Vagina (tissue), 2 donors: ENCODE data around the gene PTPN12. TPM values are rescaled to one million over a fixed set of nuclear protein-coding genes. Genes with fewer than 3 reads are reported as not detected.

Experiments
- DNase-seq, 2 donors: peaks; one replicate each; pipeline ENCODE4 v3.0.0-alpha.2; 2017; ENCODE audit errors: extremely low spot score in 2 of 2
- H3K27ac ChIP-seq: fragments of 200-600 bp; sonication (generic); one replicate; pipeline ENCODE4 v1.5.1; 2019
- H3K27me3 ChIP-seq: fragments of 200-600 bp; sonication (generic); one replicate; pipeline ENCODE4 v1.5.1; 2019
- H3K36me3 ChIP-seq, 2 donors: fragments of 200-600 bp; sonication (generic); one replicate each; pipeline ENCODE4 v1.5.1; 2017 to 2019
- H3K4me1 ChIP-seq: fragments of 200-600 bp; sonication (generic); one replicate; pipeline ENCODE4 v1.5.1; 2019
- H3K4me3 ChIP-seq, 2 donors: fragments of 200-600 bp; sonication (generic); 1 replicate in 1 of 2; 2 replicates in 1 of 2; pipeline ENCODE4 v1.5.1; 2016 to 2019
- H3K9me3 ChIP-seq: fragments of 200-600 bp; sonication (generic); one replicate; pipeline ENCODE4 v1.5.1; 2019
- POLR2A ChIP-seq, 2 donors: fragments of 450-650 bp; IDR thresholded peaks; one replicate each; pipeline ENCODE4 v1.6.1; 2017; ENCODE audit warnings: antibody characterized with exemption in 2 of 2, mild to moderate bottlenecking in 2 of 2, moderate library complexity in 2 of 2
- POLR2AphosphoS5 ChIP-seq, 2 donors: sonication (generic); formaldehyde crosslinking; IDR thresholded peaks; one replicate each; pipeline ENCODE4 v1.9.0; 2017; ENCODE audit warnings: antibody characterized with exemption in 2 of 2, mild to moderate bottlenecking in 2 of 2, low read depth in 1 of 2; ENCODE audit not compliant: insufficient read depth in 1 of 2
- intact Hi-C: fragments of 100-400 bp; cut with DNase I; formaldehyde crosslinking; loops from one replicate; pipeline ENCODE4 v1.15.1; 2023
- total RNA-seq: library from RNA; depleted of rRNA; stranded (reverse); fragments of >200 nt; gene quantifications from one replicate; pipeline ENCODE4 v1.2.3, GENCODE V29; 2016
- TF ChIP-seq, protein P1 (sequence below), 3 experiments: fragments of 450-650 bp in 2 of 3; fragments of 200-600 bp in 1 of 3; sonication (generic) in 1 of 3; IDR thresholded peaks; one replicate each; pipeline ENCODE4 v1.5.1; 2017 to 2019; ENCODE audit warnings: antibody characterized with exemption in 3 of 3, mild to moderate bottlenecking in 2 of 3, moderate library complexity in 2 of 3

The PTPN12 gene
- total RNA-seq, 1 donor from 2014 or later: 106 TPM

DNA sequence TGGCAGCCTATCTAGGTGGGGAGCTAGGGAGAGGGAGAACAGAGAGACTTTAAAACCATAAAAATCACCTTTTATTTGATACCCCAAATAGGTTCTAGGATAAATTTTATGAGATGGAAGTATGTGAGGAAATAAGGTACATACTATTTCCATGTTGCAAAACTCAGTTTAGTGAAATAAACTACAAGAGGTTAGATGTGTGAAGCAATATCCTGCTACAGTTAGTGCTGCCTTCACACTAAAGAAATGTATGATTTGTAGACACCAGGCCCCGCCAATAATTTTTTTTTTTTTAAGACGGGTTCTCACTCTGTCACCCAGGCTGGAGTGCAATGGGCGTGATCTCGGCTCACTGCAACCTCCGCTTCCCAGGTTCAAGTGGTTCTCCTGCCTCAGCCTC, 124.7 kb downstream of the PTPN12 start:
- Histone ChIP-seq H3K36me3 (no peaks in the 10 kb centered on the region), H3K27me3 (no peaks in the 10 kb centered on the region), H3K27ac (no peak overlapping the region), H3K4me1 (no peaks in the 10 kb centered on the region), H3K4me3 (no peak overlapping the region), H3K9me3 (no peaks in the 10 kb centered on the region)
- intact Hi-C loops: no loop called here
- TF ChIP-seq POLR2A (IDR thresholded peaks at IDR 0.05) (no peak), POLR2AphosphoS5 (IDR thresholded peaks at IDR 0.05; ENCODE audit: insufficient read depth in 1 of 2, low read depth in 1 of 2) (no peak)
- TF ChIP-seq, protein P1, sequence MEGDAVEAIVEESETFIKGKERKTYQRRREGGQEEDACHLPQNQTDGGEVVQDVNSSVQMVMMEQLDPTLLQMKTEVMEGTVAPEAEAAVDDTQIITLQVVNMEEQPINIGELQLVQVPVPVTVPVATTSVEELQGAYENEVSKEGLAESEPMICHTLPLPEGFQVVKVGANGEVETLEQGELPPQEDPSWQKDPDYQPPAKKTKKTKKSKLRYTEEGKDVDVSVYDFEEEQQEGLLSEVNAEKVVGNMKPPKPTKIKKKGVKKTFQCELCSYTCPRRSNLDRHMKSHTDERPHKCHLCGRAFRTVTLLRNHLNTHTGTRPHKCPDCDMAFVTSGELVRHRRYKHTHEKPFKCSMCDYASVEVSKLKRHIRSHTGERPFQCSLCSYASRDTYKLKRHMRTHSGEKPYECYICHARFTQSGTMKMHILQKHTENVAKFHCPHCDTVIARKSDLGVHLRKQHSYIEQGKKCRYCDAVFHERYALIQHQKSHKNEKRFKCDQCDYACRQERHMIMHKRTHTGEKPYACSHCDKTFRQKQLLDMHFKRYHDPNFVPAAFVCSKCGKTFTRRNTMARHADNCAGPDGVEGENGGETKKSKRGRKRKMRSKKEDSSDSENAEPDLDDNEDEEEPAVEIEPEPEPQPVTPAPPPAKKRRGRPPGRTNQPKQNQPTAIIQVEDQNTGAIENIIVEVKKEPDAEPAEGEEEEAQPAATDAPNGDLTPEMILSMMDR (IDR thresholded peaks at IDR 0.05): no peak
- no peak for DNase-seq

DNA sequence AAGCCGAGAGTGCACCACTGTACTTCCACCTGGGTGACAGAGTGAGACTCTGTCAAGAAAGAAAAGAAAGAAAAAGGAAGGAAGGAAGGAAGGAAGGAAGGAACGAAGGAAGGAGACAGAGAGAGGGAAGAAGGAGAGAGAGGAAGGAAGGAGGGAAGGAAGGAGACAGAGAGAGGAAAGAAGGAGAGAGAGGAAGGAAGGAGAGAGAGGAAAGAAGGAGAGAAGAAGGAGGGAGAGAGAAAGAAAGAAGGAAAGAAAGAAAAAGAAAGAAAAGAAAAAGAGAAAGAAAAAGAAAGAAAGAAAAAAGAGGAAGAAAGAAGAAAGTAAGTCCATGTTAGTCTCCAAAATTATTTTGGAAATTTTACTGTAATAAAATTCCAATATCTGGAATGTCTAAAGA, 125.8 kb downstream of the PTPN12 start:
- intact Hi-C loops: no loop called here

DNA sequence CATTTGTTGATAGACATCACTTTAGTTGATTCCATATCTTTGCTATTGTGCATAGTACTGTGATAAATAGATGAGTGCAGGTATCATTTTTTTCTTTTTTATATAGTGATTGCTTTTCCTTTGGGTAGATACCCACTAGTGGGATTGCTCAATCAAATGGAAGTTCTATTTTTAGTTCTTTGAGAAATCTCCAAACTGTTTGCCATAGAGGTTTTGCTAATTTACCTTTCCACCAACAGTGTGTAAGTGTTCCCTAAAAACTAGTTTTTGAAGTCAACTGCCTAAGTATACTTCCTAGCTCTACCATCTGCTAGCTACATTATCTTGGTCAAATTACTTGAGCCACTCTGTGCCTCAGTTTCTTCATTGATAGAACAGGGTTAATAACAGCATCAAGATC, 127.6 kb downstream of the PTPN12 start:
- H3K36me3 ChIP-seq: no peaks in the 10 kb centered on the region
- H3K4me3 ChIP-seq: no peak overlapping the region
- TF ChIP-seq POLR2A (IDR thresholded peaks at IDR 0.05): no peak
- no peak for TF ChIP-seq POLR2AphosphoS5 (IDR thresholded peaks at IDR 0.05; ENCODE audit: insufficient read depth in 1 of 2, low read depth in 1 of 2)
- TF ChIP-seq, protein P1 (IDR thresholded peaks at IDR 0.05): no peak
- no peaks in the 10 kb centered on the region for H3K27me3 ChIP-seq
- H3K4me1 ChIP-seq: peaks cover 4% of the 10 kb centered on the region
- no peaks in the 10 kb centered on the region for H3K9me3 ChIP-seq
- intact Hi-C loops: no loop called here
- no peak for DNase-seq
- no peak overlapping the region for H3K27ac ChIP-seq

More for the DNA sequence above, 125.8 kb downstream of the PTPN12 start:
- no peak overlapping the region for H3K27ac ChIP-seq
- H3K4me3 ChIP-seq: no peak overlapping the region
- no peak for DNase-seq
- no peaks in the 10 kb centered on the region for H3K27me3 ChIP-seq
- peaks cover 4% of the 10 kb centered on the region for H3K4me1 ChIP-seq
- no peaks in the 10 kb centered on the region for H3K36me3 ChIP-seq
- no peaks in the 10 kb centered on the region for H3K9me3 ChIP-seq
- no peak for TF ChIP-seq POLR2A (IDR thresholded peaks at IDR 0.05)
- no peak for TF ChIP-seq POLR2AphosphoS5 (IDR thresholded peaks at IDR 0.05; ENCODE audit: insufficient read depth in 1 of 2, low read depth in 1 of 2)
- TF ChIP-seq, protein P1 (IDR thresholded peaks at IDR 0.05): no peak

DNA sequence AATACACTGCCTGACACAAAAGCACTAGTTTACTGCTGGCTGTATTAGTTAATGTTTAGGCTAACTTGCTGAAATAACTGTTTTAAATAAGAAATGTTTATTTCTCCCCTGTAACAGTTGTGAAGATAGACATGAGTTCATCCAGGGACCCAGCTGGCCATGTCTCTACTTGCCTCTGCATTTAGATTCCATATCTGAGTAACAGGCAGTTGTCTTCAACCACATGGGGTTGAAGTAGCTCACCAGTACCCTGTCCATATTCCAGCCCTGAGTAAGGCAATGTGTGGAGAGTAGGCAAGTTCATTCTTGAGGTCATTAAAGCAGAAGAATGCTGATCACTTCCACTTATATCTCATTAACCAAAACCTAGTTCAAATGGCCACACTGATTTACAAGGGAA, 128.1 kb downstream of the PTPN12 start:
- Histone ChIP-seq H3K4me3 (no peak overlapping the region), H3K27me3 (no peaks in the 10 kb centered on the region), H3K9me3 (no peaks in the 10 kb centered on the region), H3K27ac (no peak overlapping the region), H3K4me1 (peaks cover 4% of the 10 kb centered on the region), H3K36me3 (no peaks in the 10 kb centered on the region)
- no peak for DNase-seq
- TF ChIP-seq POLR2A (IDR thresholded peaks at IDR 0.05) (no peak), POLR2AphosphoS5 (IDR thresholded peaks at IDR 0.05; ENCODE audit: insufficient read depth in 1 of 2, low read depth in 1 of 2) (no peak)
- TF ChIP-seq, protein P1 (IDR thresholded peaks at IDR 0.05): no peak
- intact Hi-C loops: no loop called here

DNA sequence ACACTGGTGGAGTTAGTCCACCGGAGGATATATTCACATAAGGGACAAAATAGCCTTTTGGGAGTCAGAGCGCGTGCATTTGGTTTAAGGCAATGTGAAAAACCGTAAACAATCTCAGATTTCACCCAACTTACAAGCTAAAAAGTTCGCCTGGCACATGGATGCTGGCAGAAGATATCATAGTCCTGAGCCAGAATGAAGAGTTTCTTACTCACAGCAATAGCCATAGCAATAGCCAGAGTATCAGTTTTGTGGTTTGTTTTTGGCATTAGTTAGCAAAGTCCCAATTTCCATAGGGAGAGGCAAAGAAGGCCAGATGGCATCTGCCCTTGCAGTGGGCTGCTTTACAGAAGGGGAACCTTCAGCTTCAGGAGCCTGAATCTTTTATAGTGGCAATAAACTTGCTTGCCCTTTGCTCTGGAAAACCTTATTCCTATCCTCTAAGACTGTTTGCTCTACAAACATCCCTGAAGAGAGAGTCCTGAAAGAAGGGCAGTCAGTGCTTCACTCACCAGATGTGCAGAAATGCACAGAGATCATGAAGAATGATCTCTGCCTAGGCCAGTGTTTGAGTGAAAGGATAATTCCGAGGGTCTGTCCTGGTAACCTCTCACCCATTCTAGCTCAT, 130.5 kb downstream of the PTPN12 start:
- intact Hi-C loops: no loop called here
- no peaks in the 10 kb centered on the region for H3K9me3 ChIP-seq
- H3K36me3 ChIP-seq: no peaks in the 10 kb centered on the region
- TF ChIP-seq POLR2A (IDR thresholded peaks at IDR 0.05): no peak
- TF ChIP-seq, protein P1 (IDR thresholded peaks at IDR 0.05): no peak
- TF ChIP-seq POLR2AphosphoS5 (IDR thresholded peaks at IDR 0.05; ENCODE audit: insufficient read depth in 1 of 2, low read depth in 1 of 2): no peak
- DNase-seq: no peak
- no peak overlapping the region for H3K27ac ChIP-seq
- no peaks in the 10 kb centered on the region for H3K27me3 ChIP-seq
- H3K4me3 ChIP-seq: no peak overlapping the region
- H3K4me1 ChIP-seq: peaks cover 4% of the 10 kb centered on the region
